Endothelial cell of umbilical vein (primary cell): Measurements from ENCODE around the gene HIP1. TPM values are rescaled to one million over a fixed set of nuclear protein-coding genes. Genes with fewer than 3 reads are reported as not detected.

Source experiments
- BruUV-seq: library from RNA; stranded (reverse); fragments of 400-500 nt; replicated peaks from 2 replicates; lab custom pipeline; 2021; lab: Mats Ljungman, UMichigan
- CTCF ChIA-PET: fragments of 300-600, 350-600 bp; sonication (Branson Sonifier 250); formaldehyde crosslinking; loops from one replicate; lab custom pipeline; 2021; ENCODE audit warnings: antibody characterized with exemption, inconsistent platforms; lab: Charles Lee
- POLR2A ChIA-PET: fragments of 300-600, 350-600 bp; sonication (Branson Sonifier 250); formaldehyde crosslinking; loops from one replicate; lab custom pipeline; 2021; ENCODE audit warnings: antibody characterized with exemption, inconsistent platforms; lab: Charles Lee
- DNase-seq: peaks from one replicate; pipeline ENCODE4 v3.0.0-alpha.2; 2011; ENCODE audit warnings: low read depth, low spot score
- FAIRE-seq: peaks from 2 replicates; lab custom pipeline; 2011; peaks lifted over from hg19 to GRCh38; lab: Jason Lieb, UNC
- H2AFZ ChIP-seq: 2 replicates; pipeline ENCODE4 v1.6.0; 2012; ENCODE audit warnings: low read depth, low read length, control low read depth, inconsistent platforms
- H3K27ac ChIP-seq: 2 replicates; pipeline ENCODE4 v1.5.1; 2011; ENCODE audit warnings: low read depth, mild to moderate bottlenecking, control low read depth, low read length, moderate library complexity; ENCODE audit not compliant: insufficient read depth
- H3K27me3 ChIP-seq, 2 experiments: 2 replicates each; pipeline versions ENCODE4 v1.6.0 to v1.6.1; 2011; ENCODE audit warnings: low read length in 2 of 2, mixed read lengths in 1 of 2; ENCODE audit not compliant: control insufficient read depth in 2 of 2, insufficient read depth in 2 of 2
- H3K36me3 ChIP-seq, 2 experiments: 2 replicates in 1 of 2; 3 replicates in 1 of 2; pipeline ENCODE4 v1.5.1; 2011; ENCODE audit warnings: low read length in 2 of 2, mild to moderate bottlenecking in 1 of 2, moderate library complexity in 1 of 2; ENCODE audit not compliant: control insufficient read depth in 2 of 2, insufficient read depth in 2 of 2; ENCODE audit errors: extremely low read depth in 1 of 2
- H3K4me1 ChIP-seq: 3 replicates; pipeline ENCODE4 v1.5.1; 2011; ENCODE audit warnings: mild to moderate bottlenecking, low read length; ENCODE audit not compliant: control insufficient read depth, insufficient read depth; ENCODE audit errors: extremely low read depth
- H3K4me2 ChIP-seq: 2 replicates; pipeline ENCODE4 v1.6.1; 2011; ENCODE audit warnings: low read length, control low read depth, mixed read lengths; ENCODE audit not compliant: insufficient read depth
- H3K4me3 ChIP-seq, 3 experiments: fragments of 200-600 bp in 1 of 3; sonication (generic), shearing (Covaris generic) in 1 of 3; replicated peaks in 1 of 3; 2 replicates each; pipeline ENCODE4 v1.5.1; 2011 to 2016; ENCODE audit warnings: control low read depth in 3 of 3, low read length in 3 of 3, mild to moderate bottlenecking in 2 of 3, inconsistent platforms in 1 of 3, low read depth in 1 of 3, moderate library complexity in 1 of 3; ENCODE audit not compliant: insufficient read depth in 1 of 3
- H3K79me2 ChIP-seq: 2 replicates; pipeline ENCODE4 v1.6.0; 2012; ENCODE audit warnings: low read length, inconsistent platforms; ENCODE audit not compliant: control insufficient read depth, insufficient read depth
- H3K9ac ChIP-seq: replicated peaks from 2 replicates; pipeline ENCODE3; 2011; ENCODE audit warnings: low read length, control low read depth; ENCODE audit not compliant: insufficient read depth; ENCODE audit errors: extremely low read depth
- H3K9me1 ChIP-seq: replicated peaks from 3 replicates; pipeline ENCODE4 v1.6.0; 2011; ENCODE audit warnings: mild to moderate bottlenecking, low read length; ENCODE audit not compliant: control insufficient read depth, insufficient read depth; ENCODE audit errors: extremely low read depth
- H3K9me3 ChIP-seq: replicated peaks from 2 replicates; pipeline ENCODE4 v1.5.1; 2012; ENCODE audit warnings: low read length, inconsistent platforms; ENCODE audit not compliant: control insufficient read depth, insufficient read depth
- H4K20me1 ChIP-seq: replicated peaks from 2 replicates; pipeline ENCODE3; 2011; ENCODE audit warnings: mild to moderate bottlenecking, low read length; ENCODE audit not compliant: control insufficient read depth, insufficient read depth; ENCODE audit errors: extremely low read depth
- CTCF ChIP-seq, 2 donors: IDR thresholded peaks; 1 replicate in 1 of 2; 2 replicates in 1 of 2; pipeline ENCODE4 v1.5.1; 2011; ENCODE audit warnings: low read length in 2 of 2, mild to moderate bottlenecking in 2 of 2, moderate library complexity in 2 of 2, control low read depth in 1 of 2, inconsistent platforms in 1 of 2, low read depth in 1 of 2; ENCODE audit not compliant: insufficient read depth in 1 of 2; ENCODE audit errors: extremely low read depth in 1 of 2
- EZH2 ChIP-seq: IDR thresholded peaks from 2 replicates; pipeline ENCODE4 v1.6.1; 2012; ENCODE audit warnings: borderline replicate concordance, low read depth, mild to moderate bottlenecking, moderate library complexity, low read length, inconsistent platforms; ENCODE audit not compliant: severe bottlenecking
- FOS ChIP-seq: IDR thresholded peaks from 2 replicates; pipeline ENCODE4 v1.6.1; 2011; ENCODE audit warnings: mild to moderate bottlenecking, low read length, moderate library complexity, borderline replicate concordance; ENCODE audit not compliant: insufficient read depth
- GATA2 ChIP-seq: IDR thresholded peaks from 2 replicates; pipeline ENCODE4 v1.7.0; 2011; ENCODE audit warnings: low read depth, mild to moderate bottlenecking, moderate library complexity, mixed read lengths, low read length; ENCODE audit not compliant: insufficient read length, insufficient read depth
- JUN ChIP-seq: IDR thresholded peaks from 2 replicates; pipeline ENCODE4 v1.6.1; 2011; ENCODE audit warnings: borderline replicate concordance, low read depth; ENCODE audit not compliant: insufficient read length, insufficient read depth
- MAX ChIP-seq: IDR thresholded peaks from 2 replicates; pipeline ENCODE4 v1.6.1; 2011; ENCODE audit not compliant: insufficient read depth, insufficient read length
- MYC ChIP-seq: IDR thresholded peaks from one replicate; pipeline ENCODE4 v1.6.1; 2011; ENCODE audit warnings: mild to moderate bottlenecking, low read depth, low read length
- POLR2A ChIP-seq: IDR thresholded peaks from 2 replicates; pipeline ENCODE4 v1.6.1; 2012; ENCODE audit warnings: low read depth, mild to moderate bottlenecking, control low read depth, low read length
- POLR2AphosphoS5 ChIP-seq: IDR thresholded peaks from 2 replicates; pipeline ENCODE4 v1.6.1; 2012; ENCODE audit warnings: low read depth, mild to moderate bottlenecking, control low read depth, low read length, moderate library complexity; ENCODE audit not compliant: insufficient read depth
- dilution Hi-C: fragments of 300-500 bp; cut with MboI; formaldehyde crosslinking; loops from one replicate; pipeline ENCODE4 v1.15.0; 2019; ENCODE audit warnings: low sequenced_read_pairs; ENCODE audit not compliant: extremely low pct_ligation_motif_present
- intact Hi-C: fragments of 100-400 bp; cut with micrococcal nuclease; formaldehyde crosslinking; loops from one replicate; pipeline ENCODE4 v1.10.0; 2022
- polyA plus RNA-seq, 4 experiments: library from polyadenylated mRNA; depleted of rRNA in 3 of 4; stranded (reverse) in 3 of 4; unstranded in 1 of 4; fragments of >200 nt; gene quantifications; 2 replicates each; pipeline versions ENCODE4 v1.2.1 to v1.2.3, GENCODE V29; 2011 to 2012; ENCODE audit warnings: missing spikeins in 1 of 4
- total RNA-seq: library from RNA; stranded (reverse); gene quantifications from 2 replicates; pipeline ENCODE4 v1.2.3, GENCODE V29; 2021

Gene HIP1
- total and polyA plus RNA-seq, 2 donors (not counting 3 experiments of a cell fraction or from before 2014, with no cell fraction given), result 23.7 to 47.6 TPM

- no peak for FAIRE-seq
- H3K4me1 ChIP-seq, result no peaks in the 10 kb centered on the region
- CTCF ChIA-PET, result interaction anchor here (0.7 kb wide), 1 partner anchor 14 kb away, joined by 3 read pairs; no protein-coding TSS in a partner anchor
- no TSS peak for BruUV-seq
- H3K4me2 ChIP-seq, result no peak overlapping the region
- no peaks in the 10 kb centered on the region for H3K79me2 ChIP-seq
- TF ChIP-seq POLR2A, result no peak
- TF ChIP-seq MAX, result no peak
- no peak for TF ChIP-seq GATA2
- no peak for TF ChIP-seq JUN
- TF ChIP-seq POLR2AphosphoS5, result no peak
- TF ChIP-seq CTCF (IDR thresholded peaks at IDR 0.05; ENCODE audit: extremely low read depth in 1 of 2, insufficient read depth in 1 of 2, low read depth in 1 of 2, low read length in 2 of 2), result no peak
- TF ChIP-seq EZH2, result no peak
- TF ChIP-seq MYC, result no peak
- TF ChIP-seq FOS, result no peak
- no peak overlapping the region for H3K27ac ChIP-seq
- no peak for DNase-seq
- H3K27me3 ChIP-seq, result no peaks in the 10 kb centered on the region
- H2AFZ ChIP-seq, result no peak overlapping the region
- no peaks in the 10 kb centered on the region for H4K20me1 ChIP-seq
- intact Hi-C loops, result no loop called here
- H3K9me3 ChIP-seq, result no peaks in the 10 kb centered on the region
- no peaks in the 10 kb centered on the region for H3K9me1 ChIP-seq
- H3K9ac ChIP-seq, result no peak overlapping the region
- POLR2A ChIA-PET, result no interaction called here
- no peak overlapping the region for H3K4me3 ChIP-seq
- dilution Hi-C loops, result no loop called here
- no peaks in the 10 kb centered on the region for H3K36me3 ChIP-seq
These were observed 6.7 kb downstream of the HIP1 start for GRCh38 chr7:75732016-75732521.
